SK-N-SH (cell line): ENCODE measurements around the gene DACT2. TPM values are rescaled to one million over a fixed set of nuclear protein-coding genes. Genes with fewer than 3 reads are reported as not detected.

Experiments used
- CTCF ChIA-PET: fragments of 300-600, 350-600 bp; formaldehyde crosslinking; extraction: SDS; loops from one replicate; lab custom pipeline; 2021; lab: Yijun Ruan, JAX
- POLR2A ChIA-PET: fragments of 350-600 bp; sonication (Branson Sonifier 250); formaldehyde crosslinking; extraction: SDS; loops from one replicate; lab custom pipeline; 2020; ENCODE audit warnings: antibody characterized with exemption, inconsistent platforms; lab: Yijun Ruan, JAX
- DNase-seq: peaks from one replicate; pipeline ENCODE4 v3.0.0; 2012
- H2AFZ ChIP-seq: fragments of 200-600 bp; sonication (generic); 2 replicates; pipeline ENCODE4 v1.8.1; 2016; ENCODE audit warnings: antibody characterized with exemption, mild to moderate bottlenecking, low read depth
- H3F3A ChIP-seq: fragments of 200-600 bp; sonication (generic); replicated peaks from 2 replicates; pipeline ENCODE3; 2016; ENCODE audit warnings: antibody characterized with exemption, mild to moderate bottlenecking; ENCODE audit not compliant: insufficient read depth
- H3K27ac ChIP-seq, 2 experiments: fragments of 200-500 bp in 1 of 2; fragments of 200-600 bp in 1 of 2; sonication (Bioruptor generic) in 1 of 2; sonication (generic), shearing (Covaris generic) in 1 of 2; 2 replicates each; pipeline versions ENCODE4 v1.5.1 to v1.6.1; 2014 to 2016; ENCODE audit warnings: low read depth in 2 of 2, inconsistent platforms in 1 of 2, low read length in 1 of 2, mild to moderate bottlenecking in 1 of 2, mixed read lengths in 1 of 2
- H3K27me3 ChIP-seq: fragments of 200-600 bp; sonication (generic), shearing (Covaris generic); 2 replicates; pipeline ENCODE4 v1.6.1; 2016; ENCODE audit warnings: mixed run types; ENCODE audit not compliant: insufficient read depth
- H3K36me3 ChIP-seq, 2 experiments: fragments of 200-500 bp in 1 of 2; fragments of 200-600 bp in 1 of 2; sonication (Bioruptor generic) in 1 of 2; sonication (generic) in 1 of 2; replicated peaks in 1 of 2; 2 replicates each; pipeline versions ENCODE3 to v1.5.1; 2014 to 2016; ENCODE audit warnings: low read length in 1 of 2, mild to moderate bottlenecking in 1 of 2; ENCODE audit not compliant: insufficient read depth in 2 of 2, control insufficient read depth in 1 of 2
- H3K4me1 ChIP-seq, 2 experiments: fragments of 200-500 bp in 1 of 2; fragments of 200-600 bp in 1 of 2; sonication (Bioruptor generic) in 1 of 2; sonication (generic), shearing (Covaris generic) in 1 of 2; 2 replicates each; pipeline versions ENCODE4 v1.5.1 to v1.6.1; 2014 to 2016; ENCODE audit warnings: low read depth in 1 of 2, low read length in 1 of 2, mixed run types in 1 of 2; ENCODE audit not compliant: insufficient read depth in 2 of 2, control insufficient read depth in 1 of 2
- H3K4me2 ChIP-seq: fragments of 200-600 bp; sonication (generic), shearing (Covaris generic); 2 replicates; pipeline ENCODE4 v1.6.1; 2017; ENCODE audit warnings: mixed run types
- H3K4me3 ChIP-seq, 2 experiments: fragments of 200-500 bp in 1 of 2; fragments of 200-600 bp in 1 of 2; sonication (Bioruptor generic) in 1 of 2; sonication (generic), shearing (Covaris generic) in 1 of 2; 2 replicates each; pipeline versions ENCODE4 v1.5.1 to v1.8.1; 2014 to 2016; ENCODE audit warnings: low read depth in 2 of 2, inconsistent platforms in 1 of 2, low read length in 1 of 2, mild to moderate bottlenecking in 1 of 2, mixed read lengths in 1 of 2, moderate library complexity in 1 of 2
- H3K79me2 ChIP-seq: fragments of 200-600 bp; sonication (generic); 2 replicates; pipeline ENCODE4 v1.8.1; 2017; ENCODE audit warnings: mild to moderate bottlenecking; ENCODE audit not compliant: insufficient read depth
- H3K9ac ChIP-seq: fragments of 200-600 bp; sonication (generic); 2 replicates; pipeline ENCODE4 v1.6.1; 2017; ENCODE audit warnings: mixed run types
- H3K9me2 ChIP-seq: fragments of 200-600 bp; sonication (generic); 2 replicates; pipeline ENCODE4 v1.6.1; 2017; ENCODE audit warnings: mixed run types
- H3K9me3 ChIP-seq: fragments of 200-600 bp; sonication (generic); 2 replicates; pipeline ENCODE4 v1.6.1; 2017; ENCODE audit warnings: mixed run types, mild to moderate bottlenecking, moderate library complexity
- H4K20me1 ChIP-seq: fragments of 200-600 bp; sonication (generic); 2 replicates; pipeline ENCODE4 v1.6.1; 2017; ENCODE audit warnings: mild to moderate bottlenecking, mixed run types; ENCODE audit not compliant: insufficient read depth
- CHD2 ChIP-seq: fragments of 150-350 bp; IDR thresholded peaks from 2 replicates; pipeline ENCODE4 v1.6.1; 2018; ENCODE audit warnings: low read length; ENCODE audit not compliant: partially characterized antibody
- ELF1 ChIP-seq: IDR thresholded peaks from 2 replicates; pipeline ENCODE4 v1.4.0; 2012
- EP300 ChIP-seq, 2 experiments: IDR thresholded peaks; 2 replicates each; pipeline versions ENCODE4 v1.4.0 to v1.6.1; 2012; ENCODE audit warnings: borderline replicate concordance in 1 of 2, low read depth in 1 of 2, low read length in 1 of 2
- EZH2phosphoT487 ChIP-seq: fragments of 200-600 bp; sonication (generic); IDR thresholded peaks from 2 replicates; pipeline ENCODE4 v1.6.1; 2017; ENCODE audit warnings: low read depth, mixed run types, mild to moderate bottlenecking, antibody characterized with exemption, moderate library complexity, borderline replicate concordance
- FOXM1 ChIP-seq: IDR thresholded peaks from 2 replicates; pipeline ENCODE4 v1.4.0; 2012; ENCODE audit warnings: low read depth, mild to moderate bottlenecking
- GABPA ChIP-seq: IDR thresholded peaks from 2 replicates; pipeline ENCODE4 v1.4.0; 2012; ENCODE audit warnings: low read depth, mild to moderate bottlenecking
- IRF3 ChIP-seq: fragments of 150-350 bp; IDR thresholded peaks from 2 replicates; pipeline ENCODE4 v1.6.1; 2016; ENCODE audit warnings: mild to moderate bottlenecking, low read depth, low read length
- JUND ChIP-seq: IDR thresholded peaks from 2 replicates; pipeline ENCODE4 v1.4.0; 2012
- MAX ChIP-seq: IDR thresholded peaks from 2 replicates; pipeline ENCODE4 v1.4.0; 2012; ENCODE audit warnings: low read depth
- MEF2A ChIP-seq: IDR thresholded peaks from 2 replicates; pipeline ENCODE4 v1.4.0; 2012; ENCODE audit warnings: low read depth, borderline replicate concordance
- MXI1 ChIP-seq: IDR thresholded peaks from 2 replicates; pipeline ENCODE4 v1.6.1; 2012; ENCODE audit warnings: mild to moderate bottlenecking, low read depth, low read length, improper control_type of control experiment
- NRF1 ChIP-seq: IDR thresholded peaks from 2 replicates; pipeline ENCODE4 v1.6.1; 2012; ENCODE audit warnings: low read depth, mild to moderate bottlenecking, low read length
- POLR2AphosphoS5 ChIP-seq: IDR thresholded peaks from 2 replicates; pipeline ENCODE4 v1.6.1; 2012; ENCODE audit warnings: low read depth, low read length
- RAD21 ChIP-seq: IDR thresholded peaks from 2 replicates; pipeline ENCODE4 v1.6.1; 2012; ENCODE audit warnings: mild to moderate bottlenecking, low read length
- REST ChIP-seq: IDR thresholded peaks from 2 replicates; pipeline ENCODE4 v1.6.1; 2012; ENCODE audit warnings: mild to moderate bottlenecking, low read depth, low read length, moderate library complexity
- RFX5 ChIP-seq: IDR thresholded peaks from 2 replicates; pipeline ENCODE4 v1.6.1; 2012; ENCODE audit warnings: mild to moderate bottlenecking, improper control_type of control experiment, low read length
- TEAD4 ChIP-seq: IDR thresholded peaks from 2 replicates; pipeline ENCODE4 v1.4.0; 2012; ENCODE audit warnings: mild to moderate bottlenecking, borderline replicate concordance; ENCODE audit not compliant: insufficient read depth
- USF1 ChIP-seq: IDR thresholded peaks from 2 replicates; pipeline ENCODE4 v1.4.0; 2012; ENCODE audit warnings: low read depth, borderline replicate concordance
- YY1 ChIP-seq: IDR thresholded peaks from 2 replicates; pipeline ENCODE4 v1.4.0; 2012; ENCODE audit warnings: low read depth, mild to moderate bottlenecking
- WGBS: methylation state at CpG from one replicate; pipeline ENCODE4 v1.1.6; 2017; ENCODE audit warnings: low lambda C conversion rate; 5-methylcytosine and 5-hydroxymethylcytosine counted together
- polyA plus RNA-seq, 3 experiments: library from polyadenylated mRNA; depleted of rRNA; stranded (reverse); fragments of >200 nt; gene quantifications; 2 replicates each; pipeline ENCODE4 v1.2.3, GENCODE V29; 2012

The DACT2 gene
- polyA plus RNA-seq, 1 of the 3 experiments (the other 2 are of a cell fraction): not detected

GRCh38 chr6:168308390-168309144 lies 11.0 kb downstream of the DACT2 start:
- Histone ChIP-seq H3K36me3 (no peaks in the 10 kb centered on the region), H2AFZ (no peak overlapping the region), H3K4me3 (no peak overlapping the region), H3K27ac (no peak overlapping the region), H3K4me2 (no peak overlapping the region), H3K9ac (no peak overlapping the region), H3F3A (no peaks in the 10 kb centered on the region), H3K9me3 (no peaks in the 10 kb centered on the region), H3K9me2 (no peaks in the 10 kb centered on the region), H3K27me3 (no peaks in the 10 kb centered on the region), H3K79me2 (no peaks in the 10 kb centered on the region), H3K4me1 (peaks cover 0 to 3% of the 10 kb centered on the region in 2 experiments; a peak in 1 of 4 replicates), H4K20me1 (no peaks in the 10 kb centered on the region)
- no peak for DNase-seq
- TF ChIP-seq CHD2: no peak
- no peak for TF ChIP-seq POLR2AphosphoS5
- TF ChIP-seq MAX: no peak
- no peak for TF ChIP-seq USF1
- no peak for TF ChIP-seq IRF3
- TF ChIP-seq FOXM1: no peak
- TF ChIP-seq ELF1: no peak
- TF ChIP-seq RFX5: no peak
- TF ChIP-seq MXI1: no peak
- TF ChIP-seq JUND: no peak
- TF ChIP-seq MEF2A: no peak
- no peak for TF ChIP-seq REST
- no peak for TF ChIP-seq NRF1
- TF ChIP-seq EP300 (IDR thresholded peaks at IDR 0.05; ENCODE audit: borderline replicate concordance in 1 of 2, low read depth in 1 of 2, low read length in 1 of 2): no peak
- TF ChIP-seq EZH2phosphoT487: no peak
- TF ChIP-seq GABPA: no peak
- no peak for TF ChIP-seq TEAD4
- TF ChIP-seq YY1: no peak
- TF ChIP-seq RAD21: no peak
- ChIA-PET CTCF (interaction anchor here (0.9 kb wide), 1 partner anchor 248 kb away, joined by 3 read pairs; no protein-coding TSS in a partner anchor), POLR2A (no interaction called here)
- WGBS: 72% methylated on average over 21 of the region's 35 CpGs
